Natural killer cell treated with Interleukin-12 subunit alpha and Interleukin-12 subunit beta and Interleukin-15 and Interleukin-18, amount 100 ng/mL, for 72 hours (primary cell): ENCODE results near the gene COMMD1. TPM values are rescaled to one million over a fixed set of nuclear protein-coding genes. Genes with fewer than 3 reads are reported as not detected.
"Not testable (repeated sequence)": the region's sequence is repeated elsewhere in the genome, so short reads cannot be mapped to it uniquely, and the experiment has no call there.

Source experiments
- ATAC-seq, 2 donors: fragments of 150-1000 bp; cut with Tn5 transposase in 1 of 2; sonication (Bioruptor Pico), chemical (Tn5 transposase) in 1 of 2; 2 replicates each; pipeline ENCODE4 v1.10.0; 2021
- DNase-seq: peaks from one replicate; pipeline ENCODE4 v3.0.0; 2022; ENCODE audit warnings: low spot score
- H3K27ac Mint-ChIP-seq, 2 donors: 1 replicate in 1 of 2; 2 replicates in 1 of 2; pipeline ENCODE4 v1.8.0; 2022; ENCODE audit warnings: mixed read lengths in 2 of 2, mild to moderate bottlenecking in 1 of 2, moderate library complexity in 1 of 2
- H3K27me3 Mint-ChIP-seq, 2 donors: 1 replicate in 1 of 2; 2 replicates in 1 of 2; pipeline ENCODE4 v1.8.0; 2022; ENCODE audit warnings: mixed read lengths in 2 of 2
- H3K36me3 Mint-ChIP-seq: one replicate; pipeline ENCODE4 v1.8.0; 2022; ENCODE audit warnings: mixed read lengths
- H3K4me1 Mint-ChIP-seq, 2 donors: 1 replicate in 1 of 2; 2 replicates in 1 of 2; pipeline ENCODE4 v1.8.0; 2022; ENCODE audit warnings: low read depth in 2 of 2, mixed read lengths in 2 of 2, mild to moderate bottlenecking in 1 of 2
- H3K4me3 Mint-ChIP-seq: one replicate; pipeline ENCODE4 v1.8.0; 2022; ENCODE audit warnings: mixed read lengths
- H3K9me3 Mint-ChIP-seq: 2 replicates; pipeline ENCODE4 v1.8.0; 2022; ENCODE audit warnings: mixed read lengths
- total RNA-seq, 2 donors: library from RNA; stranded (reverse); gene quantifications; one replicate each; pipeline ENCODE4 v1.2.3, GENCODE V29; 2022

COMMD1 gene
- total RNA-seq, 2 donors from 2014 or later, result 34.4 to 44.4 TPM

DNA sequence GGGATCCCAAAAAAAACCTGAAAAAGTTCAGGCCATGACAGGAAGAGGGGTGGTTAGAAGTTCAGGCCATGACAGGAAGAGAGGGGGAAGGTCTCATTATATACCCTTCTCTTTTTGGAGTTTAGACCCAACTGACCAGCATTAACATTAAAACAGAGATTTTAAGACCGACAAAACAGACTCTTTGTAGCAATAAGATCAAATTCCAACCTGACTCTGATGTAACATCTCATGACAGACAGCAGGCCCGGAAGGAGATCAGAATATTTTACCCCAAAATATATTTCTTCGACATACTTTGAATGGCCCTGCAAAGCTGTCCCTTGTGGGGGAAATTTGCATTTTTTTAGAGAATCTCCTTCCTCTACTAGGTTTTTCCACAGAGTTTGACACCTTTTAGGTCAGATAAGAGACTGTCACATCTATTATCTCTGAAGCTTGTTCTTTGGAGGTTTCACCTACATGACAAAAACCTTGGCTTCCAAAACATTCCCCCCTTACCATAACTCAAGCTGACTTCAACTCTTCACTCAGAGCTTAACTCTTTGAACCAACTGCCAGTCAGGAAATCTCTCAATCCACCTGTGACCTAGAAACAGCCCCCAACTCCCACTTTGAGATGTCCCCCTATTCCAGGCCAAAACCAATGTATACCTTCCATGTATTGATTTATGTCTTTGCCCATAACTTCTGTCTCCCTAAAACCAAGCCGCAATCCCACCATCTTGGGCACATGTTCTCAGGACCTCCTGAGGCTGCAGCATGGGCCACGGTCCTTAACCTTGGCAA is 239.4 kb downstream of the COMMD1 start:
- H3K4me3 Mint-ChIP-seq, result no peak overlapping the region
- no peaks in the 10 kb centered on the region for H3K36me3 Mint-ChIP-seq
- no peaks in the 10 kb centered on the region for H3K9me3 Mint-ChIP-seq
- DNase-seq (no peak), ATAC-seq (no peak)
- H3K27ac Mint-ChIP-seq, result no peak overlapping the region
- H3K27me3 Mint-ChIP-seq, result no peaks in the 10 kb centered on the region
- peaks cover 0 to 16% of the 10 kb centered on the region in 2 donors for H3K4me1 Mint-ChIP-seq

DNA sequence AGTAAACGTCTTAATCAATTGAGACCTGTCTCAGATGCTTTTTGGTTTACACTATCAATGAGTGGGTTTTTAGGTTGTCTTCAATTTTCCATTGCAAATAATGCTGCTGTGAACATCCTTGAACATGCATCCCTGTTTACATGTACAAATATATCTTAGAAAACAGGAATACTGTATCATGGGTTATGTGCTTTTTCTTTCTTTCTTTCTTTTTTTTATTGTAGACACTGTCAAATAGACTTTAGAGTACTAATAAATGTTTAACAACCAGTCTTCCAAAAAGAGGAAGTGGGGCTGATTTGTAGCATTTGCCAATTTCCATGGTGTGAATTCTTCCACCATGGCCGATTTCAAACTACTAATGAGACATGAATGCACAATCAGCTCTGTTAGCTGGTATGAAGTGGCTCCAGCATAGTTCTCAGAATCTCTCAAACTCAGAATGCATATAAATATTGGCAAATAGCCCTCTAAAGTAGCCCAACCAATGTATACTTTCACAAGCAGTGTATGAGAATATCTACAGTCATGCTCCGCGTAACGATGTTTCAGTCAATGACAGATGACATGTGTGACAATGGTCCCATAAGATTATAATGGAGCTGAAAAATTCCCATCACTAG is 240.1 kb downstream of the COMMD1 start:
- H3K27me3 Mint-ChIP-seq, result no peaks in the 10 kb centered on the region
- no peak for ATAC-seq

GRCh38 chr2:62146790-62147189 is 241.3 kb downstream of the COMMD1 start:
- not testable (repeated sequence) for H3K27me3 Mint-ChIP-seq, H3K4me1 Mint-ChIP-seq, H3K4me3 Mint-ChIP-seq, H3K27ac Mint-ChIP-seq, DNase-seq, H3K36me3 Mint-ChIP-seq, ATAC-seq, H3K9me3 Mint-ChIP-seq

More for the DNA sequence above, 240.1 kb downstream of the COMMD1 start:
- Mint-ChIP-seq H3K4me1 (peaks cover 0 to 16% of the 10 kb centered on the region in 2 donors), H3K9me3 (no peaks in the 10 kb centered on the region), H3K27ac (no peak overlapping the region), H3K4me3 (no peak overlapping the region), H3K36me3 (no peaks in the 10 kb centered on the region)
- no peak for DNase-seq

- Mint-ChIP-seq H3K4me1 (peaks cover 0 to 9% of the 10 kb centered on the region in 2 donors), H3K9me3 (no peaks in the 10 kb centered on the region), H3K36me3 (no peaks in the 10 kb centered on the region), H3K27ac (no peak overlapping the region), H3K4me3 (no peak overlapping the region), H3K27me3 (no peaks in the 10 kb centered on the region)
- no peak for DNase-seq
- ATAC-seq, result no peak
Measured at GRCh38 chr2:62147610-62148301, 242.3 kb downstream of the COMMD1 start.

DNA sequence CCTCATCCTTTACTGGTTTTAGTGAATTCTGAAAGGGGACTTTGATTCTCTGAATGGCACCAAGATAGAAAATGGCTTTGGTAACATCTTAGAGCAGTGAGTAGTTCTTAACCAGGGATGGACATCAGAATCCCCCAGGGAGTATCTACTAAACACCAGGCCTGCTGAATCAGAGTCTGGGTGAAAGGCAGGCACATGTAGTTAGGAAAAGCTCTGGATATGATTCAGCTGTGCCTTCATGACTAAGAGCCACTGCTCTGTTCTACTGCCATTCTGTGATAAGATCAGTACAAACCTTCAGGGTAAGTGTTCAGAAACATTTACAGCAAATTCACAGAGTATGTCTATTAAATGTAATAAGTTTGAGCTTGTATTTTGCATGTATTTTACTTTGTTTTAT is 244.2 kb downstream of the COMMD1 start:
- Mint-ChIP-seq H3K27ac (no peak overlapping the region), H3K36me3 (no peaks in the 10 kb centered on the region), H3K27me3 (no peaks in the 10 kb centered on the region), H3K4me1 (peaks cover 0 to 9% of the 10 kb centered on the region in 2 donors), H3K4me3 (no peak overlapping the region), H3K9me3 (no peaks in the 10 kb centered on the region)
- no peak for DNase-seq
- no peak for ATAC-seq

GRCh38 chr2:62150597-62151305 is 245.3 kb downstream of the COMMD1 start:
- Mint-ChIP-seq H3K27ac (no peak overlapping the region), H3K36me3 (no peaks in the 10 kb centered on the region), H3K27me3 (no peaks in the 10 kb centered on the region), H3K9me3 (no peaks in the 10 kb centered on the region), H3K4me1 (peaks cover 0 to 4% of the 10 kb centered on the region in 2 donors), H3K4me3 (no peak overlapping the region)
- ATAC-seq (no peak), DNase-seq (no peak)

GRCh38 chr2:62151306-62151638 is 245.8 kb downstream of the COMMD1 start:
- H3K27ac Mint-ChIP-seq, result no peak overlapping the region
- H3K27me3 Mint-ChIP-seq, result no peaks in the 10 kb centered on the region
- no peak overlapping the region for H3K4me3 Mint-ChIP-seq
- H3K9me3 Mint-ChIP-seq, result no peaks in the 10 kb centered on the region
- peaks cover 0 to 4% of the 10 kb centered on the region in 2 donors for H3K4me1 Mint-ChIP-seq
- ATAC-seq, result no peak
- no peak for DNase-seq
- H3K36me3 Mint-ChIP-seq, result no peaks in the 10 kb centered on the region

- ATAC-seq (no peak), DNase-seq (no peak)
Measured at GRCh38 chr2:62152000-62152399, 246.5 kb downstream of the COMMD1 start.

DNA sequence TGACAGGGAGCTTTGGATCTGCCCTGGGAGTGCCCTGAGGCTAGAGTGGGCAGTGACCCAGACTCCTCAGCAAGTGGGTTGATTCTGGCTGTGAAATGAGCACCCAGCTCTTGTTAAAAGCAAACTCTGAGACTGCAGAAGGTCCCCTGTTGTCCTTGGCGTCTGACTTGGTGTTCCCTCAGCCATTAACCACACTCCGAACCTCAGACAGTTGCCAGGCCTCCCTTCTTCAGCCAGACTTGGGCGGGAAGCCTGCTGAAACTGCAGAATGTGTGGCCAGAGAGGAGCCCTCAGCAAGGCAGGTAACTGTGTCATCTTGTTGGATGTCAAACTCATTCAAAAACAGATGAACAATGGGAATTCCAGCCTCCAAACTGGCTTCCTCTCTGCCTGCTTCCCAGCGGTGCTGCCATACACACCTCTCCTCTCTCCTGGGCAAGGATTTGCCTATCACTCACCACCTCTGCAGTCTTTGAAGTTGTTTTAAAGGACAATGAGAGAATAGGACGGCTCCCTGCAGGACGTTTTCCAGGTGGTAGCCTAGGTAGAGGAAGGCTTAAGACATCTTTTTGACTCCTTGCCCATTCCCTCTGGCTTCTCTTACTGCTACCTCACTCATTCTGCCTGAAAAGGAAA is 251.5 kb downstream of the COMMD1 start:
- H3K36me3 Mint-ChIP-seq, result no peaks in the 10 kb centered on the region
- ATAC-seq (no peak), DNase-seq (no peak)
- no peak overlapping the region for H3K27ac Mint-ChIP-seq
- H3K4me1 Mint-ChIP-seq, result no peaks in the 10 kb centered on the region
- no peak overlapping the region for H3K4me3 Mint-ChIP-seq
- H3K27me3 Mint-ChIP-seq, result no peaks in the 10 kb centered on the region
- H3K9me3 Mint-ChIP-seq, result no peaks in the 10 kb centered on the region

More at GRCh38 chr2:62152000-62152399, 246.5 kb downstream of the COMMD1 start:
- Mint-ChIP-seq H3K4me3 (no peak overlapping the region), H3K27me3 (no peaks in the 10 kb centered on the region), H3K36me3 (no peaks in the 10 kb centered on the region), H3K4me1 (peaks cover 0 to 4% of the 10 kb centered on the region in 2 donors), H3K9me3 (no peaks in the 10 kb centered on the region), H3K27ac (no peak overlapping the region)

- Mint-ChIP-seq H3K4me1 (no peaks in the 10 kb centered on the region), H3K27ac (no peak overlapping the region)
Measured at GRCh38 chr2:62158444-62159121, 253.1 kb downstream of the COMMD1 start.

GRCh38 chr2:62160691-62161090 is 255.2 kb downstream of the COMMD1 start:
- H3K27me3 Mint-ChIP-seq, ATAC-seq, DNase-seq, H3K27ac Mint-ChIP-seq, H3K4me3 Mint-ChIP-seq, H3K9me3 Mint-ChIP-seq, H3K4me1 Mint-ChIP-seq, H3K36me3 Mint-ChIP-seq: not testable (repeated sequence)

More at GRCh38 chr2:62158444-62159121, 253.1 kb downstream of the COMMD1 start:
- H3K4me3 Mint-ChIP-seq, result no peak overlapping the region
- ATAC-seq, result no peak
- H3K36me3 Mint-ChIP-seq, result no peaks in the 10 kb centered on the region
- H3K27me3 Mint-ChIP-seq, result no peaks in the 10 kb centered on the region
- DNase-seq, result no peak
- H3K9me3 Mint-ChIP-seq, result no peaks in the 10 kb centered on the region

DNA sequence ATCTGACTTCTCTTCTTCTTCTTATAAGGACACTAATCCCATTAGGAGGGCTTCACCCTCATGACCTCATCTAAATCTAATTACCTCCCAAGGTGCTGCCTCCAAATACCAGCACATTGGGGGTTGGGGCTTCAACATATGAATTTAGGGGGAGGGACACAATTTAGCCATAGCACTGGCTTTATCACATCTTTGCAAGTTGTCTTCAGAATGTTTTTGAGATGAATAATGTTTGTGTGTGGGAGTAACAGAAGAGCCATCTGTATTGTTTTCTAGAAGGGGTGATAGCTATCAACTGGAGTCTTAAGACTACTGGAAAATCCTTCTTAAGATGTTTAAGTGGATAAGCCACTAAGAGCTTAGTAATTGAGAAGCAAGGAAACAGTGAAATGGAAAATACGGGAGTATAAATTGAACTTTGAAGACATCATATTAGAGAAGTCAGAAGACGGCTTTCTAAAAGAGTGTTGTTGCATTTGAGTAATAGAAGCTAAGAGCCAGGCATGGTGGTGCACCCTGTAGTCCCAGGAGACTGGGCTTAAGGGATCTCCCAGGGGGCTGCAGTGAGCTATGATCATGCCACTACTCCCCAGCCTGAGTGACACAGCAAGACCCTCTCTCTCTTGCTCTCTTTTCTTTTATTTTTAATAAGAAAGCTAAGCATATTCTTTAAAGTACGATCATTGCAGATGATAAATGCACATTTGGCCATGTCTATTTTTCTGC is 257.8 kb downstream of the COMMD1 start:
- DNase-seq (no peak), ATAC-seq (no peak)
- no peaks in the 10 kb centered on the region for H3K9me3 Mint-ChIP-seq
- H3K36me3 Mint-ChIP-seq, result no peaks in the 10 kb centered on the region
- H3K27ac Mint-ChIP-seq, result no peak overlapping the region
- H3K4me3 Mint-ChIP-seq, result no peak overlapping the region
- no peaks in the 10 kb centered on the region for H3K27me3 Mint-ChIP-seq
- no peaks in the 10 kb centered on the region for H3K4me1 Mint-ChIP-seq
